ENCODE results near the gene SCD. TPM values are rescaled to one million over a fixed set of nuclear protein-coding genes. Genes with fewer than 3 reads are reported as not detected.

Gene SCD
- total and polyA plus RNA-seq, 2 of the 13 experiments (the other 11 are each of a cell fraction or from before 2014, with no cell fraction given): 492 to 512 TPM

DNA sequence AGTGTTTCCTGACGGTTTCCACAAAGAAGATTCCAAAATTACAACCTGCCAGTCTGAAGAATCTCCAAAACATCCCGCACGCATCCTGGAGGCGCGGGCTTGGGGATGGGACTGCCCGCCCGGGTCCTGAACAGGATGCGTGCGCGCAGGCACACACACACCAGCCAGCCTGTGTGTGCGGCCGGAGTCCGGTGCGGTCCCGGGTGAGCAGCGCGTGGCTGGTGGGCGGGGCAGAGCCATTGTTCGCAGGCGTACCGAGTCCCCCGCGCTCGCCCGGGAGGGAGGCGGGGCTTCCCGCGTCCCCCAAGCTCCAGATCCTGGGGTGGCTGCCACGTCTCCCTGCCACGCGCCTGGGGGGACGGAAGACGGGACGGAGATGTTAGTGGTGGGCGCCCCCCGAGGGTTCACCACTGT lies 675 bp upstream of the SCD start (continued):
- TF ChIP-seq ZNF615 (CRISPR knock-in tag; IDR thresholded peaks at IDR 0.05; ENCODE audit: borderline replicate concordance) (no peak), RFX3 (CRISPR knock-in tag; IDR thresholded peaks at IDR 0.05) (no peak), ZNF10 (CRISPR knock-in tag; IDR thresholded peaks at IDR 0.05; ENCODE audit: borderline replicate concordance, low read depth) (no peak), ZNF280B (CRISPR knock-in tag; IDR thresholded peaks at IDR 0.05; ENCODE audit: borderline replicate concordance) (no peak), ZNF253 (CRISPR knock-in tag; IDR thresholded peaks at IDR 0.05; ENCODE audit: borderline replicate concordance) (no peak), PRPF4 (IDR thresholded peaks at IDR 0.05; ENCODE audit: low read depth, low read length, poor library complexity, severe bottlenecking) (no peak), BORCS8-MEF2B (CRISPR knock-in tag; IDR thresholded peaks at IDR 0.05) (no peak), PRDM10 (CRISPR knock-in tag; IDR thresholded peaks at IDR 0.05; ENCODE audit: low read depth) (0 out of 2 replicates have a peak, but pooled peaks have one; percentile 32), SOX6 (IDR thresholded peaks at IDR 0.05) (no peak), SOX6 (CRISPR knock-in tag; IDR thresholded peaks at IDR 0.05) (peak; percentile 95), SAFB2 (CRISPR knock-in tag; IDR thresholded peaks at IDR 0.05; ENCODE audit: borderline replicate concordance, low read depth) (peak; percentile 63; the same call in 1 of the 2 replicates), EEA1 (CRISPR knock-in tag; IDR thresholded peaks at IDR 0.05; ENCODE audit: borderline replicate concordance) (0 out of 2 replicates have a peak, but pooled peaks have one; percentile 45), ZSCAN20 (CRISPR knock-in tag; IDR thresholded peaks at IDR 0.05; ENCODE audit: borderline replicate concordance) (peak; percentile 61; the same call in 1 of the 2 replicates)
- TF ChIP-seq, protein P1, sequence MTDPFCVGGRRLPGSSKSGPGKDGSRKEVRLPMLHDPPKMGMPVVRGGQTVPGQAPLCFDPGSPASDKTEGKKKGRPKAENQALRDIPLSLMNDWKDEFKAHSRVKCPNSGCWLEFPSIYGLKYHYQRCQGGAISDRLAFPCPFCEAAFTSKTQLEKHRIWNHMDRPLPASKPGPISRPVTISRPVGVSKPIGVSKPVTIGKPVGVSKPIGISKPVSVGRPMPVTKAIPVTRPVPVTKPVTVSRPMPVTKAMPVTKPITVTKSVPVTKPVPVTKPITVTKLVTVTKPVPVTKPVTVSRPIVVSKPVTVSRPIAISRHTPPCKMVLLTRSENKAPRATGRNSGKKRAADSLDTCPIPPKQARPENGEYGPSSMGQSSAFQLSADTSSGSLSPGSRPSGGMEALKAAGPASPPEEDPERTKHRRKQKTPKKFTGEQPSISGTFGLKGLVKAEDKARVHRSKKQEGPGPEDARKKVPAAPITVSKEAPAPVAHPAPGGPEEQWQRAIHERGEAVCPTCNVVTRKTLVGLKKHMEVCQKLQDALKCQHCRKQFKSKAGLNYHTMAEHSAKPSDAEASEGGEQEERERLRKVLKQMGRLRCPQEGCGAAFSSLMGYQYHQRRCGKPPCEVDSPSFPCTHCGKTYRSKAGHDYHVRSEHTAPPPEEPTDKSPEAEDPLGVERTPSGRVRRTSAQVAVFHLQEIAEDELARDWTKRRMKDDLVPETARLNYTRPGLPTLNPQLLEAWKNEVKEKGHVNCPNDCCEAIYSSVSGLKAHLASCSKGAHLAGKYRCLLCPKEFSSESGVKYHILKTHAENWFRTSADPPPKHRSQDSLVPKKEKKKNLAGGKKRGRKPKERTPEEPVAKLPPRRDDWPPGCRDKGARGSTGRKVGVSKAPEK (CRISPR knock-in tag; IDR thresholded peaks at IDR 0.05; ENCODE audit: borderline replicate concordance): no peak
- TF ChIP-seq, protein P2, sequence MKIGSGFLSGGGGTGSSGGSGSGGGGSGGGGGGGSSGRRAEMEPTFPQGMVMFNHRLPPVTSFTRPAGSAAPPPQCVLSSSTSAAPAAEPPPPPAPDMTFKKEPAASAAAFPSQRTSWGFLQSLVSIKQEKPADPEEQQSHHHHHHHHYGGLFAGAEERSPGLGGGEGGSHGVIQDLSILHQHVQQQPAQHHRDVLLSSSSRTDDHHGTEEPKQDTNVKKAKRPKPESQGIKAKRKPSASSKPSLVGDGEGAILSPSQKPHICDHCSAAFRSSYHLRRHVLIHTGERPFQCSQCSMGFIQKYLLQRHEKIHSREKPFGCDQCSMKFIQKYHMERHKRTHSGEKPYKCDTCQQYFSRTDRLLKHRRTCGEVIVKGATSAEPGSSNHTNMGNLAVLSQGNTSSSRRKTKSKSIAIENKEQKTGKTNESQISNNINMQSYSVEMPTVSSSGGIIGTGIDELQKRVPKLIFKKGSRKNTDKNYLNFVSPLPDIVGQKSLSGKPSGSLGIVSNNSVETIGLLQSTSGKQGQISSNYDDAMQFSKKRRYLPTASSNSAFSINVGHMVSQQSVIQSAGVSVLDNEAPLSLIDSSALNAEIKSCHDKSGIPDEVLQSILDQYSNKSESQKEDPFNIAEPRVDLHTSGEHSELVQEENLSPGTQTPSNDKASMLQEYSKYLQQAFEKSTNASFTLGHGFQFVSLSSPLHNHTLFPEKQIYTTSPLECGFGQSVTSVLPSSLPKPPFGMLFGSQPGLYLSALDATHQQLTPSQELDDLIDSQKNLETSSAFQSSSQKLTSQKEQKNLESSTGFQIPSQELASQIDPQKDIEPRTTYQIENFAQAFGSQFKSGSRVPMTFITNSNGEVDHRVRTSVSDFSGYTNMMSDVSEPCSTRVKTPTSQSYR (CRISPR knock-in tag; IDR thresholded peaks at IDR 0.05; ENCODE audit: borderline replicate concordance): peak; percentile 64
- TF ChIP-seq, protein P3, sequence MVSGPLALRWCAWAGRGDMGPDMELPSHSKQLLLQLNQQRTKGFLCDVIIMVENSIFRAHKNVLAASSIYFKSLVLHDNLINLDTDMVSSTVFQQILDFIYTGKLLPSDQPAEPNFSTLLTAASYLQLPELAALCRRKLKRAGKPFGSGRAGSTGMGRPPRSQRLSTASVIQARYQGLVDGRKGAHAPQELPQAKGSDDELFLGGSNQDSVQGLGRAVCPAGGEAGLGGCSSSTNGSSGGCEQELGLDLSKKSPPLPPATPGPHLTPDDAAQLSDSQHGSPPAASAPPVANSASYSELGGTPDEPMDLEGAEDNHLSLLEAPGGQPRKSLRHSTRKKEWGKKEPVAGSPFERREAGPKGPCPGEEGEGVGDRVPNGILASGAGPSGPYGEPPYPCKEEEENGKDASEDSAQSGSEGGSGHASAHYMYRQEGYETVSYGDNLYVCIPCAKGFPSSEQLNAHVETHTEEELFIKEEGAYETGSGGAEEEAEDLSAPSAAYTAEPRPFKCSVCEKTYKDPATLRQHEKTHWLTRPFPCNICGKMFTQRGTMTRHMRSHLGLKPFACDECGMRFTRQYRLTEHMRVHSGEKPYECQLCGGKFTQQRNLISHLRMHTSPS (CRISPR knock-in tag; IDR thresholded peaks at IDR 0.05; ENCODE audit: low read depth): no peak
